Measurements from ENCODE around the gene GUCA1C.

- TF ChIP-seq CTCF (IDR thresholded peaks at IDR 0.05; ENCODE audit: low read length) (no peak), EZH2phosphoT487 (IDR thresholded peaks at IDR 0.05; ENCODE audit: low read length) (no peak)
Measured at GRCh38 chr3:108951820-108952501, 1.7 kb downstream of the GUCA1C start.
